Measurements from ENCODE around the gene MOV10L1.

DNA sequence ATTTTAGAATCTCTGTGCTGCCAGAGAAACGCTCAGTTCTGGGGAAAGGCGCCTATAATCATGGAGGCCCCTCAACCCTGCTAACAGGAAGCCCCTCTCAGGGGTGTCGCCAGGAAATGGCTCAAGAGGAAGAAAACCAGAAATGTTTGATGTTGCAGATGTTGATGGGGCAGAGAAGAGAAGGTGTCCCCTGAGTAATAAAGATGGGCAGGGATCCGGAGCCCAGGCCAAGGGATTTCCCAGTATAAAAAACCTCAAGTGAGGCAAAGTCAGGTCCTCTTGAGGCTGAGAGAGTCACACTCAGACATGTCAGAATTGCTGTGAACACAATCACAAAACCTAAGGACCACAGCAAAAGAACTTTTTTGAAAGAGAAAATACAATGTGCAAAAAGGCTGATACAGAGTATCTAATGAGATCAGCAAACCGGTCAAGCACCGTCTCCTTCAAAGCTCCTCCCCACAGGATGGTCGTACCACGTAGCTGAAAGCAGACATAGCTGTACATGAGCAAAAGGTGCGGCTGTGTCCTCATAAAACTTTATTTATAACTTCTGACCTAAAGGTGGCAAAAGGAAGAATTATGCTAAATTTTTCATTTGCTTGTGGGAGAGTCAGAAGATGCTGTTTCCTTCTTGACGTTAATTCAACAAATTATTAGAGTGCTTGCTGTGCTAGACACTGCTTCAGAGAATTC, 12.2 kb downstream of the MOV10L1 start:
- no peak for TF ChIP-seq EZH2 (IDR thresholded peaks at IDR 0.05; ENCODE audit: low read length, missing control alignments)
- TF ChIP-seq CTCF (conservative IDR thresholded peaks at IDR 0.05 in 1 of 2, IDR thresholded peaks at IDR 0.05 in 1 of 2; ENCODE audit: low read depth in 1 of 2, low read length in 2 of 2): no peak

Data from fibroblast of lung (primary cell).